Esophagus squamous epithelium (tissue), 5 donors: ENCODE measurements around the gene KIF2B. TPM values are rescaled to one million over a fixed set of nuclear protein-coding genes. Genes with fewer than 3 reads are reported as not detected.

ENCODE experiments used
- DNase-seq: peaks from one replicate; lab custom pipeline; 2025; lab: John Stamatoyannopoulos, UW
- H3K27ac ChIP-seq, 4 donors: fragments of 200-600 bp; sonication (generic); one replicate each; pipeline ENCODE4 v1.5.1; 2016 to 2019; ENCODE audit warnings: mild to moderate bottlenecking in 1 of 4
- H3K27me3 ChIP-seq, 4 donors: fragments of 200-600 bp; sonication (generic); 1 replicate in 3 of 4; 2 replicates in 1 of 4; pipeline versions ENCODE4 v1.5.1 to v1.6.0; 2017 to 2021; ENCODE audit warnings: antibody characterized with exemption in 1 of 4
- H3K36me3 ChIP-seq, 3 donors: fragments of 200-600 bp; sonication (generic); one replicate each; pipeline ENCODE4 v1.5.1; 2016 to 2019
- H3K4me1 ChIP-seq, 3 donors: fragments of 200-600 bp; sonication (generic); one replicate each; pipeline ENCODE4 v1.5.1; 2017 to 2019
- H3K4me3 ChIP-seq, 4 donors: fragments of 200-600 bp; sonication (generic); 1 replicate in 3 of 4; 2 replicates in 1 of 4; pipeline ENCODE4 v1.5.1; 2016 to 2019; ENCODE audit warnings: mild to moderate bottlenecking in 2 of 4, moderate library complexity in 1 of 4
- H3K9me3 ChIP-seq, 3 donors: fragments of 200-600 bp; sonication (generic); one replicate each; pipeline ENCODE4 v1.5.1; 2016 to 2019
- CTCF ChIP-seq, 6 experiments: fragments of 450-650 bp in 4 of 6; fragments of 200-600 bp in 2 of 6; sonication (generic) in 2 of 6; IDR thresholded peaks; one replicate each; pipeline ENCODE4 v1.5.1; 2016 to 2019; ENCODE audit warnings: antibody characterized with exemption in 6 of 6, mild to moderate bottlenecking in 4 of 6, moderate library complexity in 4 of 6
- POLR2A ChIP-seq, 4 donors: fragments of 450-650 bp; IDR thresholded peaks; one replicate each; pipeline ENCODE4 v1.6.1; 2017; ENCODE audit warnings: antibody characterized with exemption in 4 of 4, mild to moderate bottlenecking in 4 of 4, moderate library complexity in 3 of 4
- WGBS, 2 donors: methylation state at CpG; one replicate each; pipeline ENCODE4 v1.1.5; 2018; 5-methylcytosine and 5-hydroxymethylcytosine counted together
- intact Hi-C: fragments of 100-400 bp; cut with DNase I; formaldehyde crosslinking; loops from one replicate; pipeline ENCODE4 v1.15.0; 2022
- total RNA-seq, 4 donors: library from RNA; depleted of rRNA; stranded (reverse); fragments of >200 nt; gene quantifications; one replicate each; pipeline ENCODE4 v1.1.0, GENCODE V29; 2016
- donor health status: DM: yes; HTN: yes; CAD: no.

The KIF2B gene
- total RNA-seq = not detected

GRCh38 chr17:53822764-53823163 lies at the start of gene KIF2B:
Gene KIF2B, plus strand, starts transcription at chr17:53822927. Its CDS starts 107 bp downstream, at chr17:53823034.
- no peak within 1 kb of the TSS for H3K4me3 ChIP-seq
- H3K27ac ChIP-seq = no peak within 1 kb of the TSS
- no peaks in the 10 kb centered on the region for H3K27me3 ChIP-seq
- 96 to 97% methylated on average over 6 to 10 of the region's 17 CpGs for WGBS, 2 donors
- no peak for DNase-seq
- intact Hi-C loops = no loop called here
- no peaks in the 10 kb centered on the region for H3K4me1 ChIP-seq
- no peaks in the 10 kb centered on the region for H3K9me3 ChIP-seq
- no peak for TF ChIP-seq POLR2A (IDR thresholded peaks at IDR 0.05)
- no peak for TF ChIP-seq CTCF (IDR thresholded peaks at IDR 0.05)
- no peaks in the 10 kb centered on the region for H3K36me3 ChIP-seq

GRCh38 chr17:53780320-53780719 lies 42.4 kb upstream of the KIF2B start:
- Histone ChIP-seq H3K4me1 (no peaks in the 10 kb centered on the region), H3K27ac (no peak overlapping the region), H3K36me3 (no peaks in the 10 kb centered on the region), H3K27me3 (no peaks in the 10 kb centered on the region), H3K9me3 (no peaks in the 10 kb centered on the region), H3K4me3 (no peak overlapping the region)
- WGBS, 2 donors = 42% methylated on average over 2 of the region's 2 CpGs; no CpG with 5 or more reads in 1 of the 2 donors
- no peak for DNase-seq
- no peak for TF ChIP-seq CTCF (IDR thresholded peaks at IDR 0.05)
- TF ChIP-seq POLR2A (IDR thresholded peaks at IDR 0.05) = no peak
- intact Hi-C loops = no loop called here

- H3K9me3 ChIP-seq = no peaks in the 10 kb centered on the region
- DNase-seq = no peak
- no peak for TF ChIP-seq CTCF (IDR thresholded peaks at IDR 0.05)
- no peak for TF ChIP-seq POLR2A (IDR thresholded peaks at IDR 0.05)
- WGBS, 2 donors = 91% methylated on average over 4 of the region's 6 CpGs; no CpG with 5 or more reads in 1 of the 2 donors
- H3K4me3 ChIP-seq = no peak overlapping the region
- no peaks in the 10 kb centered on the region for H3K36me3 ChIP-seq
- no peaks in the 10 kb centered on the region for H3K27me3 ChIP-seq
- intact Hi-C loops = no loop called here
- no peak overlapping the region for H3K27ac ChIP-seq
- no peaks in the 10 kb centered on the region for H3K4me1 ChIP-seq
These were observed 31.2 kb upstream of the KIF2B start for GRCh38 chr17:53791551-53791950.

GRCh38 chr17:53792451-53792850 lies 30.3 kb upstream of the KIF2B start:
- H3K4me3 ChIP-seq = no peak overlapping the region
- WGBS, 2 donors = 90 to 92% methylated on average over 2 to 4 of the region's 5 CpGs
- no peak overlapping the region for H3K27ac ChIP-seq
- no peaks in the 10 kb centered on the region for H3K4me1 ChIP-seq
- H3K9me3 ChIP-seq = no peaks in the 10 kb centered on the region
- H3K36me3 ChIP-seq = no peaks in the 10 kb centered on the region
- intact Hi-C loops = no loop called here
- H3K27me3 ChIP-seq = no peaks in the 10 kb centered on the region
- DNase-seq = no peak
- no peak for TF ChIP-seq POLR2A (IDR thresholded peaks at IDR 0.05)

- Histone ChIP-seq H3K9me3 (no peaks in the 10 kb centered on the region), H3K4me3 (no peak overlapping the region), H3K4me1 (no peaks in the 10 kb centered on the region), H3K36me3 (no peaks in the 10 kb centered on the region), H3K27ac (no peak overlapping the region), H3K27me3 (no peaks in the 10 kb centered on the region)
- intact Hi-C loops = no loop called here
- DNase-seq = no peak
- TF ChIP-seq POLR2A (IDR thresholded peaks at IDR 0.05) (no peak), CTCF (IDR thresholded peaks at IDR 0.05) (no peak)
- 57 to 69% methylated on average over 5 of the region's 5 CpGs for WGBS, 2 donors
These were observed 29.7 kb upstream of the KIF2B start for GRCh38 chr17:53792997-53793396.

GRCh38 chr17:53794875-53795274 lies 27.9 kb upstream of the KIF2B start:
- intact Hi-C loops = no loop called here
- no peak for DNase-seq
- Histone ChIP-seq H3K36me3 (no peaks in the 10 kb centered on the region), H3K4me3 (no peak overlapping the region), H3K27me3 (no peaks in the 10 kb centered on the region), H3K4me1 (no peaks in the 10 kb centered on the region), H3K9me3 (no peaks in the 10 kb centered on the region), H3K27ac (no peak overlapping the region)
- TF ChIP-seq POLR2A (IDR thresholded peaks at IDR 0.05) (no peak), CTCF (IDR thresholded peaks at IDR 0.05) (no peak)
